ENCODE measurements around the gene GGA1.

DNA sequence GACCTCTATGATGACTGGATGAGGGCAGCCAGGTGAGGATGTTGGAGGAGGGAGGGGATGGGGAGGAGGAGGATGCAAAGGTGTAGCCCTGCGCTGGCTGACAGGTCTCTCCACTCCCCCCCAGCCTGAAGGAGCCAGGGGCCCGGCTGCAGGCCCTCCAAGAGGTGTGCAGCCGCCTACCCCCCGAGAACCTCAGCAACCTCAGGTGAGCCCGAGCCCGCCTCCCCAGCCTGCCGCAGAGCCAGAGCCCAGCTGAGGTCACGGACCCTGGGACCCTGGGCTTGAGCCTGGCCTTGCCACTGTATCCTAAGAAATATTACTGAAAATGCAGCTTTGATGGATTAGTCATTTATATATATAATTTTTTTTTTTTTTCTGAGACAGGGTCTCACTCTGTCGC, 38.7 kb downstream of the GGA1 start:
- TF ChIP-seq CTCF (IDR thresholded peaks at IDR 0.05) (no peak), EP300 (IDR thresholded peaks at IDR 0.05) (no peak)
